NCI-H1436 treated with DMSO at 0.1 percent for 48 hours (cell line): ENCODE data around the gene HYAL3.

Experiments
- DNase-seq: peaks from one replicate; lab custom pipeline; 2025; lab: John Stamatoyannopoulos, UW

The HYAL3 gene, protein sequence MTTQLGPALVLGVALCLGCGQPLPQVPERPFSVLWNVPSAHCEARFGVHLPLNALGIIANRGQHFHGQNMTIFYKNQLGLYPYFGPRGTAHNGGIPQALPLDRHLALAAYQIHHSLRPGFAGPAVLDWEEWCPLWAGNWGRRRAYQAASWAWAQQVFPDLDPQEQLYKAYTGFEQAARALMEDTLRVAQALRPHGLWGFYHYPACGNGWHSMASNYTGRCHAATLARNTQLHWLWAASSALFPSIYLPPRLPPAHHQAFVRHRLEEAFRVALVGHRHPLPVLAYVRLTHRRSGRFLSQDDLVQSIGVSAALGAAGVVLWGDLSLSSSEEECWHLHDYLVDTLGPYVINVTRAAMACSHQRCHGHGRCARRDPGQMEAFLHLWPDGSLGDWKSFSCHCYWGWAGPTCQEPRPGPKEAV

DNA sequence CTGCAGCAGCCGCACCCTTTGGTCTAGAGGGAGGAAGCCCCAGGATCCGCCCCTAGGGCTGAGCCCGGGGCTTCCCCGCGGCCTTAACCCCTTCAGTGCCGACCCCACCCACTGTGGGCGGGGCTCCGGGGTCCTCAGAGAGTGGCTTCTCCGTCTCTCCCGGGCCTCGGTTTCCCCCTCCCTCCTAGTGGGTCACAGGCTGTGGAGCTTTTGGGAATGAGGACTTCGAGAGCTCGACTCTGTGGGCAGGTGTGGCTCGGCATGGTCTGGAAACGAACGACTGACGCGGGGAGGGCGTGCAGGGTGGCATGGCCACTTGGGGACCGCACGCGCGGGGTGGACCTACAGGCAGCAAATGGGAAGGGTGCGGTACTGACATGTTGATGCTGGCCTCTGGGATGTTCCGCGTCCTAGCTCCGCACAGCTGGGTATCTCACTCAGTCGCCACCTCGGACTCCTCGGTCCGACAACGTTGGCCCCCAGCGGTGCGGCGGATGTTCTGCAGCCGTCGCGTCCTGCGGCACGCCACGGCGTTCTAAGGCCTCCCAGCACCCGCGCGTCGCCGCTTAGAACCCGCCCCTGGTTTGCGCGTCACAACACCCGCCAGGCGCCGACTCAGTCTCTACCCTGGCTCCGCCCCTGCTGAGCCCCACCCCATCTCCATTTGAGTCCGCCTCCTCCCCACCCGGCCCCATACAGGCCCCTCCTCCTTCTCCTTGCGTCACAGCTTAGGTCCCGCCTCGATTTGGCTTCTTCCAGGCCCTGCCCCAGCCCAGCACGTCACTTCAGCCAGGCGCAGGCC is at the start of gene HYAL3, which contains the start of gene NAA80:
HYAL3 (minus strand) TSS at position 570 of the 802 bp plus-strand sequence. CDS start 3,803 bp downstream, outside the sequence.
NAA80 (minus strand) TSS at position 570 of the 802 bp plus-strand sequence. CDS start 1,942 bp downstream, outside the sequence.
- DNase-seq, result peak; percentile 70

DNA sequence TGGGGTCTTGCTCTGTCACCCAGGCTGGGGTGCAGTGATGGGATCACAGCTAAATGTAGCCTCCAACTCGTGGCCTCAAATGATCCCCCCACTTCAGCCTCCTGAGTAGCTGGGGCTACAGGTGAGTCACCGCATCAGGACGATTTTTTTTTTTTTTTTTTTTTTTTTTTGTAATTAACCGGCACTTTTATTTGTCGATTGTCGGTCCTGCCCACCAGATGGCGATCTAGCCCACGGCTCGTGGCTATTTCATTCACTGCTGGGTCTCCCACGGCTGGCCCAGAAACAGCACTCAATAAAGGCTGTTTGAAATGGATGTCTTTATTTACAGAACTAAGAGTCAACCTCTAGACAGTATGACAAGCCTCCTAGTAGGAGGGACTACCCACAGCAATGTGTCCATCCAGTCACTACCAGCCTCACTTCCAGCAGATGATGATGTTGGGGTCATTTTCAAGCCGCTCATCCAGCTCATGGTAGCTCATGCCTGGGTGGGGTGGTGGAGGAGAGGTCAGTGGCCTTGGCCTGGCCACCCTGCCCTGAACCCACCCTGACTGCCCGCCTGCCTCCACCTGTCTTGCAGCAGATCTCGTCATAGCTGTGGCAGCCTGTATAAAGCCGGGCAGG is 48.1 kb upstream of the HYAL3 start:
- DNase-seq, result no peak

DNA sequence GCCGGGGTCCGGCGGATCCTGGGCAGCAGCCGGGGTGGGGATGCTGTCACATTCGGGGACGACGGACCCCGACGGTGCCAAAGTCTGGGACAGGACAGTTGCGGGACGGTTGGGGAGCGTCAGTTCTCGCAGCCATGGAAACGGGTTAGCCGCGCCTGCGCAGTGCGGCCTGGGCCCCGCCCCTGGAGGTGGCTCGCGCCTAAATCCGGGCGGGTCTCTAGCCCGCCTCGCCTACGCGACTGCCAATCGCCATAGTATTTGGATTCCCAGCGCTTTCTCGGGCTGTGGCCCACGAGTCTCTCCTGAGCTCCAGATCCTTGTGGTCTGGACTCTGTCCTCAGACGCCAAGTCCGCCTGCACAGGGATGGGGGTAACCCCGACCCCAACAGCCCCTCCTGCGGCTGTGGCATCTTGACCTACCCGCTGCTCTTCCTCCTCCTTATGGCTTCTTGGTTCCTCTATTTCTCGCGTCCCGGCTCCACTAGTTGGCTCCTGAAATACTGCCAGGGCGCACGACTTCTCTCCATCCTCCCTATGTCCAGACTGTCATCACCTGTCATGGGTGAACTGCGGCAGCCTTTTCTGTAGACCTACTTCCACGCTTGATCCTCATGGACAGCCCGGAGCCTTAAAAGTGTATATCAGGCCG is 46.5 kb upstream of the HYAL3 start, which contains the start of gene ZMYND10:
ZMYND10 (minus strand) TSS at position 147 of the 649 bp plus-strand sequence. CDS start 153 bp downstream, outside the sequence.
- no peak for DNase-seq

DNA sequence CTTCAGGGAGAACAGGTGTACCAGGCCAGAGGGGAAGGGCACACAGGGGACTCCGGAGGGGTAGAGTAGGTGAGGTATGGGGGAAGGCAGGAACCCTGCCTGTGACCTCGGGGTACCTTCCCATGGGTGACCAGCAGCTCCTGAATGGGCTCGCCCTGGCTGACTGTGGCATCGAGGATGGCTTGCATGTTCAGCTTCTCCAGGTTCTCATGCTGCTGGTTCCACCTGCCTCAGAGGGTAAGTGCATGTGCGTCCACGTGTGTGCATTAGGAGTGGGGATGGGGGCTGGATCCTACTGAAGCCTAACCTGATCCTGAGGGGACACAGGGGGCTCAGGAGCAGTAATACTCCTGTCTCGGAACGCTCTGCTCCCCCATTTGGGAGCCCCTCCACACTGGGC is 45.8 kb upstream of the HYAL3 start:
- DNase-seq, result no peak

DNA sequence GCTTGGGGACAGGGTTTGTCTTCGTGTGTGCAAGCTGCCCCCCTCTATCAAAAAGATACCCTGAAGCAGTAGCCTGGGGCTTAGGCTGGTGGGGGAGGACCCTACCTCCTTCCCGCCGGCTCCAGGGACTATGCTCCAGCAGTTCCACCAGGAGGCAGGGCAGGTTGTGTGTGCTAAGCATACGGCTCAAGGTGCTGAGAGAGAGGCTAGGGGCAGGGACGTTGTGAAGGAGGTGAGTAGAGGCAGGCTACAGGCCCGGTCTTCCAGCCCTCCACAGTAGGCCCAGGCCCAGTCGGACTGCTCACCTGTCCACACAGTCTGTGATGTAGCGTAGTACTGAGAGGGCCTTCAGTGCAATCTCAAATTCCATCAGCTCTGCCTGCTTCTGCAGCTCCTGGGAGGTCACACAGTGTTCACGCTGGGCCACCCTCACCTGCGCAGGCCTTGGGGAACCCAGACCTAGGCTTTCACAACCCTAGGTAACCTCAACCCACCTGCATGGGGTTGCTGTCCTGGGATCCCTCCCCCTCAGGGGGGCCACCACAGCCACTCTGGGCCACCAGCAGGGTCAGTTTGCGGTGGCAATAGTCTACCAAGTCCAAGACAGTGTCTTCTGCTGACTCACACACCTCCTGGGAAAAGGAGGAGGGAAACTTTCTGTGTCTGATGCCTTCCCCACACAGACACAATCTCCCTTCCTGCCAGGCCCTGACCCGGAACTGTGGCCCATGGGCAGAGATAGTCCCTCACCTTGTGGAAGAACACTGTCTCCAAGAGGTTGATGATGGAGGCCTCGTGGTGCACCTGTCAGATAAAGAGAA is 43.8 kb upstream of the HYAL3 start:
- no peak for DNase-seq

DNA sequence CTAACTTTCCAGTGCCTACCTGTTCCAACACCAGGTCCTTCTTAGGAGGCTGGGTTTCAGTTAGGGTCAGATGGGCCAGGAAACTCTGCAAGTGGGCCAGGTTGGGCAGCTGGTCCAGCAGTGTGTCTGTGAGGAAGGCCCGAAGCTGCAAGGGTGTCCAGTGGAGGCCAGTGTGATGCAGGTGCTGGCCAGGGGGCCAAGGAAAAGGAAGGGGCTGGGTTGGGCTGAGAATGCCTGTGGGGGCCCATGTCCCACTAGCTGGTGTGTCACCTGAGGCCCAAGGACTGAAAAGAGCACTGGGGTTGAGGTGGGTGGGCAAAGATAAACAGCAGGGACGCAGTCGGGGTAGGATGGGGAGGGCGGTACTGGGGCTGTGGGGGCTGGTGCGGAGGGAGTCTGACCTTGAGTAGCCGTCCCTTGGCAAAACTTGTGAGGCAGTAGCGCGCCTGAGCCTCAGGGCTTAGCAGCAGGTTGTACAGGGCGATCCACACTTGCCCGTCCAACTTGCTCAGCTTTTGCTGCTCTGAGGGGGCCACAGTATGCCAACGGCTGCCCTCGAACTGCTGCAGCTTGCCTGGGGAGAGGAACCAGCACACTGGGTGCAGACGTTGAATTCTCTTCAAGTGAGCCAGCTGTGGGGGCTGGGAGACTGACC is 42.9 kb upstream of the HYAL3 start:
- DNase-seq, result no peak

DNA sequence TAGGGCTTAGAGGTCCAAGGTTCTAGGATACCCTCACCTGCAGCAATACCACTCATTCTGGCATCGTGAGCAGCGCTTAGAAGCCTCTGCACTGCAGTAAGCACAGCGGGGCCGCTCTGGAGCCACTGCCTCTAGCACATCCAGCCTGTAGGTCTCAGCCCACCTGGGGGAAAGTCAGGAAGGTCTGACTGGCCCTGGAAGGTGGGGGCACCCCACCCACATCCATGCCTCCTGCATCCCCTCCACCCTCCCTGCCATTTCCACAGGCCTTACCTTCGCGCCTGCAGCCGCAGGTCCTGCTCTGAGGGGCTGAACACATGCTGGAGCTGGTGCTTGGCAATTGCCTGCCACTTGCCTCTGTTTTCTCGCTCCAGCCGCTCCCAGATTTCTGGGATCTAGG is 42.3 kb upstream of the HYAL3 start:
- no peak for DNase-seq

DNA sequence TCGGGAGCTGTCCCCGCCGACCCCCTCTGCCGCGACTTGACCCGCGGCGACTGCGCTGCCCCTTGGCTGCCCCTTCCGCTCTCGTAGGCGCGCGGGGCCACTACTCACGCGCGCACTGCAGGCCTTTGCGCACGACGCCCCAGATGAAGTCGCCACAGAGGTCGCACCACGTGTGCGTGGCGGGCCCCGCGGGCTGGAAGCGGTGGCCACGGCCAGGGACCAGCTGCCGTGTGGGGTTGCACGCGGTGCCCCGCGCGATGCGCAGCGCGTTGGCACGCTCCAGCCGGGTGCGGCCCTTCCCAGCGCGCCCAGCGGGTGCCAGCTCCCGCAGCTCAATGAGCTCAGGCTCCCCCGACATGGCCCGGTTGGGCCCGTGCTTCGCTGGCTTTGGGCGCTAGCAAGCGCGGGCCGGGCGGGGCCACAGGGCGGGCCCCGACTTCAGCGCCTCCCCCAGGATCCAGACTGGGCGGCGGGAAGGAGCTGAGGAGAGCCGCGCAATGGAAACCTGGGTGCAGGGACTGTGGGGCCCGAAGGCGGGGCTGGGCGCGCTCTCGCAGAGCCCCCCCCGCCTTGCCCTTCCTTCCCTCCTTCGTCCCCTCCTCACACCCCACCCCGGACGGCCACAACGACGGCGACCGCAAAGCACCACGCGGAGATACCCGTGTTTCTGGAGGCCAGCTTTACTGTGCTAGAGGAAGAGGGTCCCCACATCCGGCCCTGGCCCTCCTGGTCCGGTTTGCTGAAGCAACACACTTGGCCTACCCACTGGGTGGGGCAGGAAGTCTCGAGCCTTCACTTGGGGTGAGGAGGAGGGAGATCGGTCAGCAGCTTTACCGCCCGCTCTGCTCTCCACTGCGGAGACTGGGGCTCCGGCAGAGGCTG is 41.5 kb upstream of the HYAL3 start, which contains the start of gene RASSF1:
RASSF1 (minus strand) TSS at position 389 of the 882 bp plus-strand sequence; CDS start at position 358, 31 bp downstream.
- no peak for DNase-seq

DNA sequence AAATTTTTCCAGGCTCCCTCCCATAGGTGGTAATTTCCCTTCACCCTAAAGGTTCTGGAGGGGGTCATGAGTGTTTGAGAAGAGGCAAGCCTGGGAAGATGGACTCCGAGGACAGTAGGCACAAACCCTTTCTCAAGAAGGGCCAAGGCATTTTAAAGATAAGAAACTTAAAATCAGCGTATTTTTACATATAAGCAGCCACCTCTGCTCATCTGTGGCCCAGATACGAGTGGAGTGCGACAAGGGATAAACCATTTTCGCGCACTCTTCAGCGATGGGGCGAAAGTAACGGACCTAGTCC is 40.9 kb upstream of the HYAL3 start:
- no peak for DNase-seq

DNA sequence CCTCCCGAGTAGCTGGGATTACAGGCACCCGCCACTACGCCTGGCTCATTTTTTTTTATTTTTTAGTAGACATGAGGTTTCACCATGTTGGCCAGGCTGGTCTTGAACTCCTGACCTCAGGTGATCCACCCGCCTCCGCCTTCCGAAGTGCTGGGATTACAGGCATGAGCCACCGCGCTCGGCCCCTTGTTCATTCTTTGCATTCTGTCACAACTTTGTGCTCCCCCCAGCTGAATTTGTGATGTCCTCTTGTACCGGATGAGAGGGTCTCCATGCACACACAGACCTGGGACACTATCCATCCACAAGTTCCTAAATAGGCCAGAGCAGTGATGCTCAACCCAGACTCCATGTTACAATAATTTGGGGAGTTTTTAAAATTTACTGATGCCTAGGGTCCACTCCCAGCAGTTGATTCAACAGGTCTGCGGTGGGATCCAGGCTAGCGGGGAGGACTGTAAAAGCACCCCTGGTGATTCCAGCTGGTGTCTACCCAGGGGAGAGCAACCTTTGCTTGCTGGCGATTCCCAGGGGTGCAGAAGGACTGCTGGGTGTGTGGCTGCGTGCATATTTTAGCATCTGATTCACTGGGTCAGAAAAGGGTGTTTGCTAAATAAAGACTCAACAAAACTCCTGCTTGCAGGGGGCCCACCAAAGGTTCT is 40.4 kb upstream of the HYAL3 start:
- no peak for DNase-seq

DNA sequence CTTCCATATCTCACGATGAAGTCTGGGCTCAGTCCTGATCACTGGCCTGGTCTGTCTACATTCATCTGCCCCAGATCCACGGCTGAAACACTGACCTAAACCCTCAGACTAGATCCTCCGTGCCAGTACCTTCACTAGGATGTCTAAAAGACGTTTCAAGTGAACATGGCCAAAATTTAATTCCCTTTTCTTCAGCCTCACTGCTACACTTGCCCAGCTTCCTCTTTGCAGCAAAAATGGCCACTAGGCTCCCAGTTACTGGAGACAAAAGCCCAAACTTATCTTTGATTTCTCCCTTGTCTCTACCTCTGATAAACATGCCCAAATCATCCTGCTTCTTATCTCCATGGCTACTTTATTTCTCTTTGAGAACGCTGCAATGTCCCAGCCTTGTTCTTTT is 39.8 kb upstream of the HYAL3 start:
- DNase-seq, result no peak

DNA sequence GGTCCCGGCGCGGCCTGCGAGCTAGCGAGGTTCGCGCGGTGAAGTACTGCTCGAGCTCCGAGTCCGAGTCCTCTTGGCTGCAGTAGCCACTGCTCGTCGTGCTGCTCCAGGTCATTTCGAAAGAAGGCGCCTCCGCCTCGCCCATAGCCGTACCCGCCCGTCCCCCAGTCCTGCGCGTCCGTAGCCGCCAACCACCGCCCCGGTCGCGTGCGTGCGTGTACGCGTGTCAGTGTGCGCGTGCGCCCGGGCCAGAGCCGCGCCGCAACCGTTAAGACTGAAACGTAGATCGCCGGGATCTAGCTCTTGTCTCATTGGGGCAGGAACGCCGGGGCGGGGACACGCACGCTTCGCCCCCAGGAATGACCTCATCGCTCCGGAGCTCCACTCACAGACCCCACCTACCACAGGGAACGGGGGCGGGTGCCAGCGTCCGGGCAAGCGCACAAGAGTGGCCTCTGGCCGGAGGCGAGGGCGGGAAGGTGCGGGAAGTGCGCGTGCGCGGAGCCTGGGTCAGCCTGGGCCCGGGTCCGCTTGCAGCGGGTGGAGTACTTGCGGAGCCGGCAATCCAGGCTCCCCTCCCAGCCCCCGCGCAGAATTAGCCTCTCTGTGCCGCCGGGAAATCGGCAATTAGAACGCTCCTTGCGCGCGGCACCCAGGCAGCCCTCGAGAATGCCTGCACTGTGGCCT is 38.1 kb upstream of the HYAL3 start:
- DNase-seq, result peak; percentile 79

DNA sequence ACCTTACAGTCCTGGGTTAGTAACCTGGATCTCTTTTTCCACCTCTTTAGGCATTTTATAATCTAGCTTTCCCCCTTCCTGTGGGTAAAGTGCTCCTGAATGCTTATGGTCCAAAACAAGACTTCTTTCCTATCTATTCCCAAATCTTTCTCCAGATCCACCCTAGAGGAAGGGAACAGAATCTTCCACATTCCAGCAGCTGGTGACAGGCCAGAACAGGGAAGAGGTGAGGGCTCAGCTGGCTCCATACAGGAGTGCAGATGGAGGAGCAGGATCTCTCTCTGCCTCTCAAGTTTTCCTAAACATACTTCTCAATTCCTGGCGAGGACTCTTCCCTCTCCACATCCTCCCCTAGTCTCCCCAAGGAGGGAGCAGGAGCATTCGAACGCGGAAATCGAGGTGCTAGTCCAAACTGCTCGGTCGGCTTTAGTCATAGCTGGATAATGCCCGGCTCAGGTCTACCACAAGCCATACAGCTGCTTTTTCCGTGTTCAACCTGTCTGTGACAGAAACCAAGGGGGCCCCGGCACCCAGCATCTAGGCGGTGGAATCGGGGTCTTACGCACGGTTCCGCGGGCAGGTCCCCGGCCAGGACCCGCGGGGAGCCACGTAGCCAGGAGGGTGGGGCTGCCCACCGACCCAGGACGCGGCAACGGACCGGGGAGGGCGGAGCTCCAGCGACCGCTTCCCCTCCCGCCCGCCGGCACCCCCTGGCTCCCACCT is 37.4 kb upstream of the HYAL3 start:
- no peak for DNase-seq

DNA sequence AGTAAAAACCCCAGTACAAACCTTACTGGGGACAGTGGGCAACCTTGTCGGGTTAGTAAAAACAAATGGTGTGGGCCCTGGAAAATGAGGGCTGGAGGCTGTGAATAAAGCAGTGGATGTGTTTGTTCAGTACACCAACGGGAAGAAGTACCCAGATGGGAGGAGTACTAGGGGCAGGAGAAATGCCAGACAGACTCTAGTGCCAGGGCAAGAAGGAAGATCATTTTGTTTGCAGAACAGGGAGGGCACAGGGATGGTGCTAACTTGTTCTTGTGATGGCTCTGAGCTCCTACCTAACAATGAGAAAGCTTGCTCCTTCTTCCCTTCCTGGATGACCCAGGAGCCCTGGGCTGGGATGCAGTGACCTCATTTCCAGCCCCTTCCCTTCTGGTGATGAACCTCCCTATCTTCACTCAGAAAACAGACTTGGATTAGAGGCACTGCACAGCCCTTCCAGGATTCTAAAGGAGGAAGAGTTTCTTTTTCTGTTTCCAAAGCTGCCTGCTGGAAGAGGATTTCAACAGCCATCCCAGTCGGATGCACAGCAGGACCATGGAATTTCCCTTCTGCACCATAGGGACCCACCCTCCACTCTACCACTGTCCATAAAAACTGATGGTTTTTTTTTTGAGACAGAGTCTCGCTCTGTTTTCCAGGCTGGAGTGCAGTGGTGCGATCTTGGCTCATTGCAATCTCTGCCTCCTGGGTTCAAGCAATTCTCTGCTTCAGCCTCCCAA is 35.3 kb upstream of the HYAL3 start:
- DNase-seq, result no peak

DNA sequence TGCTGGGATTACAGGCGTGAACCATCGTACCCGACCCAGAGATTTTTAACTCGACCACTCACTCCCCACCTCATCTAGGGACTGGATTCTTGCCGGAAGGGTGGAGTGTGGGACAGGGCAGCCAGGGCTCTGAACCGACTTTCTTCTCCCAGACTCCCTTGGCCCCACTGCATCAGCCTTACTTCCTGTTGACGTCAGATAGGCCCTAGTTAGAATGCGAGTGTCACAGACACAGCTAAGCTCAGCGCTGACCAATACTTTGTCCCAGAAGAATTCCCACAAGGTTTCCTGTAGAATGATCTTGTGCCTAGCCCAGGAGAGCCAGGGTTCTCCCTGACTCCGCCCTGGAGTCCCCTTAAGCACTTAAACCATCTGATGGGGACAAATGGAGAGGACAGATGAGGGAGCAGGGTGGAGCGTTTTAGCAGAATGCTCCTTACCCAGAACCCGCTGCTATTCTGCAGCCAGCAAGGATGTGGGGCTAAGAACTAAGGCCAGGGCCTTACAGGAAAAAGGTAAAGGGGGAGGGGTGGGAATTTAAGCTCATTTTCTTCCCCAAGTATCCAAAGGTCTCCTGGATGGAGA is 34.6 kb upstream of the HYAL3 start:
- no peak for DNase-seq

DNA sequence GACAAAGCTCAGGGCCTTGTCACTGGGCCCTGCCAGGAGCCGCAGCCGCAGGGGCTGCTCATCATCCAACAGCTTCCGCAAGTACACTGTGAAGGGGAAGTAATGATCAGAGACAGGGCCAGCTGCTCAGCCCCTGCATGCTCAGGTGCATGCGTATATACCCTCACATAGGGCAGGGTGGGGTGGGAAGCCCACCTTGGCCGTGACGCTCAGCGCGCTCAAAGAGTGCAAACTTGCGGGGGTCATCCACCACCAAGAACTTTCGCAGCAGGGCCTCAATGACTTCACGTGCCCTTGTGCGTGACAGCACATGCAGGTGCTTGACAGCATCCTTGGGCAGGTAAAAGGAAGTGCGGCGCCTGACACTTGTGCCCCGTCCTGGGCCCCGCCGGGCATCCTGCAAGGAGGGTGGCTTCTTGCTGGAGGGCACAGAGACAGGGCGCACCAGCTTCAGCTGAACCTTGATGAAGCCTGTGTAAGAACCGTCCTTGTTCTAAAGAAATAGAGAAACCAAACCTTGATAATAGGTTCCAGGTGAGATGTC is 32.2 kb upstream of the HYAL3 start:
- no peak for DNase-seq
